Activated CD4-positive, alpha-beta T cell treated with anti-CD3 and anti-CD28 coated beads, Interleukin-2, amount 50 U/mL, for 16 hours (primary cell): ENCODE measurements around the gene PLPP7.

Source experiments
- DNase-seq: peaks from one replicate; pipeline ENCODE4 v3.0.0-alpha.2; 2020

The PLPP7 gene

GRCh38 chr9:131282688-131283422, 6.7 kb upstream of the PLPP7 start:
- no peak for DNase-seq

- DNase-seq: no peak
Observed at GRCh38 chr9:131284856-131285255, 4.7 kb upstream of the PLPP7 start.

- DNase-seq: no peak
Observed at GRCh38 chr9:131287359-131287758, 2.2 kb upstream of the PLPP7 start.

GRCh38 chr9:131288217-131288616, 1.3 kb upstream of the PLPP7 start:
- no peak for DNase-seq

- no peak for DNase-seq
Observed at GRCh38 chr9:131290036-131290766, 678 bp downstream of the PLPP7 start.

GRCh38 chr9:131290767-131291370, 1.3 kb downstream of the PLPP7 start:
- no peak for DNase-seq

GRCh38 chr9:131291795-131292315, 2.3 kb downstream of the PLPP7 start:
- DNase-seq: no peak

GRCh38 chr9:131292937-131293336, 3.4 kb downstream of the PLPP7 start:
- no peak for DNase-seq

GRCh38 chr9:131296460-131296859, 6.9 kb downstream of the PLPP7 start:
- no peak for DNase-seq

- no peak for DNase-seq
Observed at GRCh38 chr9:131296906-131297500, 7.5 kb downstream of the PLPP7 start.

- DNase-seq: no peak
Observed at GRCh38 chr9:131297903-131298302, 8.4 kb downstream of the PLPP7 start.

- no peak for DNase-seq
Observed at GRCh38 chr9:131298341-131298740, 8.8 kb downstream of the PLPP7 start.

- DNase-seq: no peak
Observed at GRCh38 chr9:131298816-131299215, 9.3 kb downstream of the PLPP7 start.

- DNase-seq: no peak
Observed at GRCh38 chr9:131299346-131299960, 9.9 kb downstream of the PLPP7 start.

- DNase-seq: no peak
Observed at GRCh38 chr9:131299961-131300347, 10.4 kb downstream of the PLPP7 start.

- no peak for DNase-seq
Observed at GRCh38 chr9:131300444-131300843, 10.9 kb downstream of the PLPP7 start.

- DNase-seq: no peak
Observed at GRCh38 chr9:131302244-131303075, 12.9 kb downstream of the PLPP7 start.

GRCh38 chr9:131303381-131304321, 14.1 kb downstream of the PLPP7 start:
- DNase-seq: no peak

GRCh38 chr9:131304676-131305355, 15.3 kb downstream of the PLPP7 start:
- no peak for DNase-seq

GRCh38 chr9:131306397-131307004, 17.0 kb downstream of the PLPP7 start:
- no peak for DNase-seq
